ENCODE results near the gene EID2.

Gene EID2

GRCh38 chr19:39563408-39563807 lies 23.4 kb upstream of the EID2 start:
- no peak for TF ChIP-seq CTCF (conservative IDR thresholded peaks at IDR 0.05)

GRCh38 chr19:39558624-39559117 lies 18.7 kb upstream of the EID2 start:
- H3K27ac ChIP-seq = peak overlapping the region; percentile 57
- no peak for TF ChIP-seq CTCF (conservative IDR thresholded peaks at IDR 0.05)

More at GRCh38 chr19:39563408-39563807, 23.4 kb upstream of the EID2 start:
- H3K27ac ChIP-seq = no peak overlapping the region

GRCh38 chr19:39557811-39558623 lies 18.1 kb upstream of the EID2 start:
- H3K27ac ChIP-seq = peak overlapping the region; percentile 57
- TF ChIP-seq CTCF (conservative IDR thresholded peaks at IDR 0.05) = no peak

- H3K27ac ChIP-seq = no peak overlapping the region
- no peak for TF ChIP-seq CTCF (conservative IDR thresholded peaks at IDR 0.05)
Observed at GRCh38 chr19:39555883-39556282, 15.9 kb upstream of the EID2 start.

GRCh38 chr19:39554701-39555311 lies 14.8 kb upstream of the EID2 start:
- no peak for TF ChIP-seq CTCF (conservative IDR thresholded peaks at IDR 0.05)
- no peak overlapping the region for H3K27ac ChIP-seq

GRCh38 chr19:39553082-39553652 lies 13.2 kb upstream of the EID2 start:
- no peak for TF ChIP-seq CTCF (conservative IDR thresholded peaks at IDR 0.05)

GRCh38 chr19:39550197-39550596 lies 10.2 kb upstream of the EID2 start:
- no peak overlapping the region for H3K27ac ChIP-seq
- no peak for TF ChIP-seq CTCF (conservative IDR thresholded peaks at IDR 0.05)

More at GRCh38 chr19:39553082-39553652, 13.2 kb upstream of the EID2 start:
- no peak overlapping the region for H3K27ac ChIP-seq

All from VCaP (cell line).